ENCODE measurements around the gene TIMP3.
"Not testable (repeated sequence)": the region's sequence is repeated elsewhere in the genome, so short reads cannot be mapped to it uniquely, and the experiment has no call there.

The TIMP3 gene

GRCh38 chr22:32864041-32864440 lies 62.5 kb downstream of the TIMP3 start:
- H3K4me2 ChIP-seq: no peak overlapping the region
- no peaks in the 10 kb centered on the region for H3K9me3 ChIP-seq (replicated peaks in 1 of 11)
- peaks cover 0 to 7% (median 5%) of the 10 kb centered on the region in 10 experiments; a peak in 13 of 20 replicates for H3K4me1 ChIP-seq
- H3K36me3 ChIP-seq: no peaks in the 10 kb centered on the region
- no peaks in the 10 kb centered on the region for H4K20me1 ChIP-seq
- H3K27me3 ChIP-seq: no peaks in the 10 kb centered on the region
- no peak overlapping the region for H3K27ac ChIP-seq
- H3K4me3 ChIP-seq: no peak overlapping the region
- TF ChIP-seq Cebpa-rat (IDR thresholded peaks at IDR 0.05): no peak
- no peak overlapping the region for H3K9ac ChIP-seq

GRCh38 chr22:32864596-32864995 lies 63.1 kb downstream of the TIMP3 start:
- Histone ChIP-seq H3K36me3 (no peaks in the 10 kb centered on the region), H3K9ac (no peak overlapping the region)
- TF ChIP-seq Cebpa-rat (IDR thresholded peaks at IDR 0.05): no peak

GRCh38 chr22:32866953-32867352 lies 65.4 kb downstream of the TIMP3 start:
- no peak overlapping the region for H3K9ac ChIP-seq
- H3K4me1 ChIP-seq: peaks cover 0 to 33% (median 17%) of the 10 kb centered on the region in 10 experiments; a peak in 14 of 20 replicates
- no peak overlapping the region for H3K27ac ChIP-seq
- H3K36me3 ChIP-seq: no peaks in the 10 kb centered on the region
- no peak overlapping the region for H3K4me3 ChIP-seq
- no peaks in the 10 kb centered on the region for H3K27me3 ChIP-seq
- H3K4me2 ChIP-seq: no peak overlapping the region
- no peak for TF ChIP-seq Cebpa-rat (IDR thresholded peaks at IDR 0.05)
- H3K9me3 ChIP-seq (replicated peaks in 1 of 11): no peaks in the 10 kb centered on the region
- no peaks in the 10 kb centered on the region for H4K20me1 ChIP-seq

More at GRCh38 chr22:32864596-32864995, 63.1 kb downstream of the TIMP3 start:
- Histone ChIP-seq H3K4me2 (no peak overlapping the region), H3K9me3 (replicated peaks in 1 of 11) (no peaks in the 10 kb centered on the region), H3K4me3 (no peak overlapping the region), H3K27me3 (no peaks in the 10 kb centered on the region), H3K4me1 (peaks cover 0 to 12% (median 10%) of the 10 kb centered on the region in 10 experiments; a peak in 14 of 20 replicates), H4K20me1 (no peaks in the 10 kb centered on the region), H3K27ac (no peak overlapping the region)

GRCh38 chr22:32868946-32869345 lies 67.4 kb downstream of the TIMP3 start:
- Histone ChIP-seq H4K20me1 (no peaks in the 10 kb centered on the region), H3K27me3 (no peaks in the 10 kb centered on the region), H3K9ac (no peak overlapping the region), H3K4me2 (peak overlapping the region in 7 of 11 experiments; percentile 26 to 73 (median 46); a peak in 13 of 22 replicates), H3K4me3 (no peak overlapping the region), H3K36me3 (no peaks in the 10 kb centered on the region), H3K4me1 (peaks cover 0 to 53% (median 26%) of the 10 kb centered on the region in 10 experiments; a peak in 16 of 20 replicates), H3K9me3 (replicated peaks in 1 of 11) (no peaks in the 10 kb centered on the region), H3K27ac (peak overlapping the region in 3 of 11 experiments; percentile 40 to 50 (median 46); a peak in 4 of 22 replicates)
- TF ChIP-seq Cebpa-rat (IDR thresholded peaks at IDR 0.05): 0 out of 22 replicates have a peak, but pooled peaks of 1 of the 11 experiments have one; percentile 16

GRCh38 chr22:32870474-32870873 lies 69.0 kb downstream of the TIMP3 start:
- Histone ChIP-seq H3K9me3 (replicated peaks in 1 of 11) (no peaks in the 10 kb centered on the region), H3K4me3 (no peak overlapping the region), H3K36me3 (no peaks in the 10 kb centered on the region), H3K4me2 (peak overlapping the region in 2 of 11 experiments; percentile 9 to 60; a peak in 2 of 22 replicates), H3K27ac (no peak overlapping the region), H4K20me1 (no peaks in the 10 kb centered on the region), H3K4me1 (peaks cover 6 to 68% (median 41%) of the 10 kb centered on the region in 10 experiments; a peak in 17 of 20 replicates), H3K27me3 (no peaks in the 10 kb centered on the region), H3K9ac (no peak overlapping the region)
- no peak for TF ChIP-seq Cebpa-rat (IDR thresholded peaks at IDR 0.05)

- Histone ChIP-seq H3K4me1 (peaks cover 6 to 83% (median 46%) of the 10 kb centered on the region in 10 experiments; a peak in 17 of 20 replicates), H3K27ac (0 out of 22 replicates have a peak overlapping the region, but pooled peaks of 1 of the 11 experiments have one; percentile 12), H3K4me2 (peak overlapping the region in 9 of 11 experiments; percentile 18 to 89 (median 68); a peak in 17 of 22 replicates)
- H3K27me3 ChIP-seq; H3K36me3 ChIP-seq; H3K4me3 ChIP-seq; H3K9me3 ChIP-seq (replicated peaks in 1 of 11); H3K9ac ChIP-seq; H4K20me1 ChIP-seq: not testable (repeated sequence)
Observed at GRCh38 chr22:32873604-32874003, 72.1 kb downstream of the TIMP3 start.

- no peak for TF ChIP-seq Cebpa-rat (IDR thresholded peaks at IDR 0.05)
- Histone ChIP-seq H3K4me3 (no peak overlapping the region), H3K4me2 (peak overlapping the region in 10 of 11 experiments; percentile 12 to 89 (median 68); a peak in 19 of 22 replicates), H3K27ac (peak overlapping the region in 1 of 11 experiments; percentile 56; a peak in 2 of 22 replicates), H3K9me3 (replicated peaks in 1 of 11) (no peaks in the 10 kb centered on the region), H4K20me1 (no peaks in the 10 kb centered on the region; a peak in 1 of 22 replicates), H3K36me3 (no peaks in the 10 kb centered on the region), H3K9ac (no peak overlapping the region), H3K4me1 (peaks cover 6 to 80% (median 39%) of the 10 kb centered on the region in 10 experiments; a peak in 17 of 20 replicates), H3K27me3 (no peaks in the 10 kb centered on the region)
Observed at GRCh38 chr22:32874385-32874784, 72.9 kb downstream of the TIMP3 start.

GRCh38 chr22:32874976-32875375 lies 73.5 kb downstream of the TIMP3 start:
- no peak for TF ChIP-seq Cebpa-rat (IDR thresholded peaks at IDR 0.05)
- Histone ChIP-seq H3K27ac (peak overlapping the region in 5 of 11 experiments; percentile 16 to 56 (median 50); a peak in 7 of 22 replicates), H3K9me3 (replicated peaks in 1 of 11) (no peaks in the 10 kb centered on the region), H4K20me1 (no peaks in the 10 kb centered on the region; a peak in 1 of 22 replicates), H3K27me3 (no peaks in the 10 kb centered on the region), H3K4me3 (no peak overlapping the region), H3K4me2 (peak overlapping the region; percentile 1 to 89 (median 68); a peak in 21 of 22 replicates), H3K9ac (peak overlapping the region in 5 of 11 experiments; percentile 8 to 26 (median 19); a peak in 2 of 22 replicates), H3K4me1 (peaks cover 6 to 80% (median 39%) of the 10 kb centered on the region in 10 experiments; a peak in 17 of 20 replicates), H3K36me3 (no peaks in the 10 kb centered on the region)

GRCh38 chr22:32876516-32876915 lies 75.0 kb downstream of the TIMP3 start:
- no peak overlapping the region for H3K27ac ChIP-seq
- peaks cover 16 to 81% (median 51%) of the 10 kb centered on the region in 10 experiments for H3K4me1 ChIP-seq
- 0 out of 22 replicates have a peak overlapping the region, but pooled peaks of 1 of the 11 experiments have one; percentile 60 for H3K4me2 ChIP-seq
- TF ChIP-seq Cebpa-rat (IDR thresholded peaks at IDR 0.05): no peak
- H3K27me3 ChIP-seq: no peaks in the 10 kb centered on the region
- H3K36me3 ChIP-seq: no peaks in the 10 kb centered on the region
- no peaks in the 10 kb centered on the region for H3K9me3 ChIP-seq (replicated peaks in 1 of 11)
- no peaks in the 10 kb centered on the region; a peak in 1 of 22 replicates for H4K20me1 ChIP-seq
- no peak overlapping the region for H3K9ac ChIP-seq
- no peak overlapping the region for H3K4me3 ChIP-seq

Data from BLaER1 treated with 17β-estradiol and CSF1 and Interleukin-3, amounts not matched to agents 10 nM and 100 nM (cell line).